ENCODE data around the gene SNRPE. TPM values are rescaled to one million over a fixed set of nuclear protein-coding genes. Genes with fewer than 3 reads are reported as not detected.
A peak's percentile ranks its signal among the peaks of the same experiment; 100 is the strongest.

SNRPE gene
- total and polyA plus RNA-seq, 2 experiments from 2014 or later: 27.6 to 233 TPM

- in situ Hi-C loops (cut with MboI): no loop called here
- Histone ChIP-seq H3K9ac (0 out of 2 replicates have a peak overlapping the region, but pooled peaks have one; percentile 25), H3K4me3 (no peak overlapping the region; the same call in 1 of the 2 replicates), H3K9me2 (ENCODE audit: insufficient read depth) (no peaks in the 10 kb centered on the region), H4K20me1 (ENCODE audit: insufficient read depth) (no peaks in the 10 kb centered on the region), H3K27me3 (replicated peaks; ENCODE audit: insufficient read depth) (no peaks in the 10 kb centered on the region), H3K9me3 (ENCODE audit: low read depth) (no peaks in the 10 kb centered on the region), H3F3A (ENCODE audit: insufficient read depth) (peaks cover 17% of the 10 kb centered on the region), H3K36me3 (ENCODE audit: low read depth) (no peaks in the 10 kb centered on the region), H3K4me1 (ENCODE audit: insufficient read depth) (peaks cover 18% of the 10 kb centered on the region), H3K27ac (peak overlapping the region; percentile 64), H3K4me2 (ENCODE audit: unreplicated experiment) (peak overlapping the region; percentile 38), H3K79me2 (ENCODE audit: insufficient read depth) (no peaks in the 10 kb centered on the region), H2AFZ (peak overlapping the region; percentile 74)
- DNase-seq: peak; percentile 74
- TF ChIP-seq EZH2 (IDR thresholded peaks at IDR 0.05; ENCODE audit: insufficient read depth, poor library complexity, severe bottlenecking) (no peak), EZH2phosphoT487 (IDR thresholded peaks at IDR 0.05; ENCODE audit: insufficient read depth, low read depth) (no peak)
- WGBS, 2 experiments (ENCODE audit: low coverage in 1 of 2, low lambda C conversion rate in 2 of 2, missing lambda C conversion rate in 2 of 2): 22 to 30% methylated on average over 3 of the region's 3 CpGs
Observed at GRCh38 chr1:203915811-203916210, 54.4 kb downstream of the SNRPE start.

- peaks cover 16% of the 10 kb centered on the region for H3K4me1 ChIP-seq (ENCODE audit: insufficient read depth)
- no peaks in the 10 kb centered on the region for H3K79me2 ChIP-seq (ENCODE audit: insufficient read depth)
- no peak for DNase-seq
- no peaks in the 10 kb centered on the region for H3K36me3 ChIP-seq (ENCODE audit: low read depth)
- H4K20me1 ChIP-seq (ENCODE audit: insufficient read depth): no peaks in the 10 kb centered on the region
- H2AFZ ChIP-seq: no peak overlapping the region
- peaks cover 17% of the 10 kb centered on the region for H3F3A ChIP-seq (ENCODE audit: insufficient read depth)
- in situ Hi-C loops (cut with MboI): no loop called here
- H3K4me3 ChIP-seq: no peak overlapping the region
- no peaks in the 10 kb centered on the region for H3K9me2 ChIP-seq (ENCODE audit: insufficient read depth)
- H3K27ac ChIP-seq: no peak overlapping the region
- TF ChIP-seq EZH2 (IDR thresholded peaks at IDR 0.05; ENCODE audit: insufficient read depth, poor library complexity, severe bottlenecking): no peak
- no peak for TF ChIP-seq EZH2phosphoT487 (IDR thresholded peaks at IDR 0.05; ENCODE audit: insufficient read depth, low read depth)
- no peak overlapping the region for H3K4me2 ChIP-seq (ENCODE audit: unreplicated experiment)
- no peaks in the 10 kb centered on the region for H3K9me3 ChIP-seq (ENCODE audit: low read depth)
- no peak overlapping the region for H3K9ac ChIP-seq
- 71% methylated on average over 2 of the region's 2 CpGs for WGBS, 2 experiments (ENCODE audit: low coverage in 1 of 2, low lambda C conversion rate in 2 of 2, missing lambda C conversion rate in 2 of 2)
- H3K27me3 ChIP-seq (replicated peaks; ENCODE audit: insufficient read depth): no peaks in the 10 kb centered on the region
Observed at GRCh38 chr1:203916756-203917155, 55.4 kb downstream of the SNRPE start.

Small RNA genes lying within 50 kb of the gene (small RNA-seq; reads per million reads assigned to genes)
- not detected for gene HSPE1P6 (ENCODE audit: low read depth, low replicate concordance)

Other genes with a start within 250 kb of the SNRPE start
- 82.8 and 86.6 TPM in 2 replicates for gene ATP2B4, start 234.8 kb upstream of the SNRPE start, total RNA-seq (2014; rRNA removed; shearing (Covaris generic))
- gene ATP2B4, start 234.8 kb upstream of the SNRPE start, polyA plus RNA-seq (2016; fragmentation: Nextera tagmentation; extraction: Ambion mirVana): 49.5 and 49.7 TPM in 2 replicates
- 0.11 TPM in 1 of 2 replicates, not detected in the other for gene LAX1, start 96.4 kb upstream of the SNRPE start, total RNA-seq (2014; rRNA removed; shearing (Covaris generic))
- gene LAX1, start 96.4 kb upstream of the SNRPE start, polyA plus RNA-seq (2016; fragmentation: Nextera tagmentation; extraction: Ambion mirVana): not detected in 2 replicates
- gene ZBED6, start 66.0 kb upstream of the SNRPE start, total RNA-seq (2014; rRNA removed; shearing (Covaris generic)): 14.3 and 28.7 TPM in 2 replicates
- gene ZBED6, start 66.0 kb upstream of the SNRPE start, polyA plus RNA-seq (2016; fragmentation: Nextera tagmentation; extraction: Ambion mirVana): 1.7 and 3.3 TPM in 2 replicates
- gene ZC3H11A, start 66.0 kb upstream of the SNRPE start, total RNA-seq (2014; rRNA removed; shearing (Covaris generic)): 73.3 and 81.6 TPM in 2 replicates
- gene ZC3H11A, start 66.0 kb upstream of the SNRPE start, polyA plus RNA-seq (2016; fragmentation: Nextera tagmentation; extraction: Ambion mirVana): 31.3 and 35.9 TPM in 2 replicates
- 5.5 and 5.8 TPM in 2 replicates for gene SOX13, start 211.5 kb downstream of the SNRPE start, total RNA-seq (2014; rRNA removed; shearing (Covaris generic))
- 3.0 and 3.1 TPM in 2 replicates for gene SOX13, start 211.5 kb downstream of the SNRPE start, polyA plus RNA-seq (2016; fragmentation: Nextera tagmentation; extraction: Ambion mirVana)